ENCODE measurements around the gene SORCS1.

SORCS1 gene

DNA sequence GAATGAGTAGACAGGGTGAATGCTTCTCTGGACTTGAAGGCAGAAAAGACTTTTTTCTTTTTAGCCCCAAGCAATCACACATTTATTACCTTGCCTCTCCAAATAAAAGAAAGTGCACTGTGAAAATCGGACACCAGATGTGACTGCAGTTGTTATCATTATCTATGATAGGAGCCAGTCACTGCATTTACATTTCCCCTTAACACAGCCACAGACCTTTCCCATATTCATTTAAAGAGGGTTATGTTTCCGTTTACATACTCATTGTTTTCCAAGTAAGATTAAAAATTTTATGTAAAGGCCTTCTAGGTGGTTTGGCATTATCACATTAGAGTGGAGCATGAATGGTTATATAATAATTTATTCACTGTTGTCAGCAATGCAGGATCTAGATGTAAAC lies 586.8 kb downstream of the SORCS1 start:
- no peak for DNase-seq (ENCODE audit: low spot score)

DNA sequence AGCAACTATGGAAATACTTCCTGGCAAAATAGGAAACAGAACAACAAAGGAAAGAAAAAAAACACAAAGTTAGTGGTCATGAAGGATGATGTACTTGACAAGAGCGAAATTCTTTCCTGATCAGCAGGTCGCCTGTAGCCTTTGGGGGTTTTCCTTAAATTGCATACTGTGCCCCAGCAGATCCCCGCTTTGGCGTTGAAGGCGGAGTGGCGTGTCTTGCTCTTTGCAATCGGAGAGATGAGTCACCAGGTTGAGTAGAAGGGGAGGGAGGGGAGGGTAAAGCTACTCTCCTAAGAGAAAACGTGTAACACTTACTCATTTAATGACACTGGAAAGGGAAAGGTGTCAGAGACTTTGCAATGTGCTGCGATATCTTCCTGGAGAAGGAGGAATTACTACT lies 587.2 kb downstream of the SORCS1 start:
- peak; percentile 70 for DNase-seq (ENCODE audit: low spot score)

DNA sequence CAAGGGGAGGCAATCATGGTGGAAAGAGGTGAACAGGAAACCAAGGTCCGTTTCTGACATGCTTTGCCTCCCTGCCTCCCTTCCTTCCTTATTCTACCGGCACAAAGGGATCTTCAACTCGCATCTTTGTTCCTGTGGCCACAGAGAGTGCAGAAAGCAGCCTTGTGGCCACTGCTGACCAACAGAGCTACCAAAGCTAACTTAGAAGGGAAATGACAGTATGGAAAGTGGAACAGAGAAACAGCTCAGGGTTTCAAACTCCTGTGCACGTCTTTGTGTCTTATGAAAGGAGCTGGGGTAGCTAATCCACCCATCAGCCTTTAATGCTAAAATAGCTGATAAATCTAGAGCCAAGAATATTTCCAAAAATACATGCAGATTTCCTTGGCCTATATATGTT lies 588.0 kb downstream of the SORCS1 start:
- no peak for DNase-seq (ENCODE audit: low spot score)

DNA sequence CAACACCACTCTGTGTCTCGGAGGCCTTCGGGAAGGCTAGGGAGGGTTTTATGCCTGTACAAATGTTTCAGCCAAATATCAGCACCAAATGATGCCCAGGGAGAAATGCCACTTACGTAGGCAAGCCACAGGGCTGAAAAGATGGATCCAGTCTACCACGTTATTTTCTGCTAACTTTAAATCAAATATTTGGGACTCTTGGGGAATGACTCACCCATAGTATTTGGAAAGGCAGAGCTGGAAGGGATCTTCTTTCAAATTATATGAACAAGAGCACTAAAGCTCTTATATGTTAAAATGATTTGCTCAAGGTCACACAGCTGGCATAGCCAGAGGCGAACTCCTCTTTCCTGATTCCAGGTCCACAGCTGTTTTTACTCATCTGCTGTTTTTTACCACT lies 591.4 kb downstream of the SORCS1 start:
- DNase-seq (ENCODE audit: low spot score) = no peak

DNA sequence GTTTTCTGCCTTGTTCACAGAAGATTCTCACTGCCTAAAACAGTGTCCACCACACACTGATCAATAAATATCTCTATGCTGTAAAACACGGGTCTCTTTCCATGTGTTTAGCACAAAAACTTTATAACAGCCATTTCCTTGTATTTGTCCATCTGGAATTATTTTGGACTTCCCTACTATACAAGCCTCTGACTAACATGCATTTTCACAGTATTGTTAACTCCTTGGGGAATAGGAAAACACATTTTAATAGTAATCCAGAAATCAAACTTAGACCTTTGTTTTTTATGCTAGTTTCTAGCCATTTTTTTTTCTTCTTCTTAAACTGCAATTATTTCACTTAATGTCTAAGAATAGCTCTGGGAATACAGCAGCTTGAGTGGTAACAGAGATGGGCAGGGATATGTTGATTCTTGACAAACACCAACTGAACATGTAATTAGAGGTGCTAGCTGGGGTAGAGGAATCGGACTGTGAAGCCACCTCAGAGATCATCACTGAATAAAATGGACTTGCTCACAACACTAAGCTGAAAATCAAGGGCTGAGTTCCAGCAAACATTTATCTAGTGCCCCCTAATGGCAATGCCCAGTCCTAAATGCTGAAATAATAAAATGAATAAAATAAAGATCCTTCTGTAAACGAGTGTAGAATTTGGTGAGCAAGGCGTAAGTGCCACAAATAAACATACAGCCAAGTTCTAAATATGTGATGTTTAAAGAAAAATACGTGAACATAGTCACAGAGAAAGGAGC lies 593.1 kb downstream of the SORCS1 start:
- DNase-seq (ENCODE audit: low spot score) = peak; percentile 48

DNA sequence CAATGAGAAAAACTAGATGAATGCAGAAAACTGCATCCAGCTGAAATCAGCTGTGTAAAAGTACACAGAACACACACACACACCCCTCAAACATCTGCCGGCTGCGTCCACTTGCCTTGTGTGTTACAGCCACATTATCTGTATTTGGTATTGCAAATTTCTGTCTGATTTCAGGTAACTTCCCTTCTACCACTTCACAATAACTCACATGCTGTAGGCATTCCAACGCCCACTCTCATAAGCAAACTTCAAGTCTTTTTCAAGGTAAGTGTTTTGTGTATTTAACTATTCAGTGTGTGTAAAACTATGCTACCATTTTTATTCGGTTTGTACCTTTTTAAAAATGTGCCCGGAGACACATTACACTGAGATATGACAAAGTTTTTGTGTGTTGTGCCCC lies 594.2 kb downstream of the SORCS1 start:
- no peak for DNase-seq (ENCODE audit: low spot score)

DNA sequence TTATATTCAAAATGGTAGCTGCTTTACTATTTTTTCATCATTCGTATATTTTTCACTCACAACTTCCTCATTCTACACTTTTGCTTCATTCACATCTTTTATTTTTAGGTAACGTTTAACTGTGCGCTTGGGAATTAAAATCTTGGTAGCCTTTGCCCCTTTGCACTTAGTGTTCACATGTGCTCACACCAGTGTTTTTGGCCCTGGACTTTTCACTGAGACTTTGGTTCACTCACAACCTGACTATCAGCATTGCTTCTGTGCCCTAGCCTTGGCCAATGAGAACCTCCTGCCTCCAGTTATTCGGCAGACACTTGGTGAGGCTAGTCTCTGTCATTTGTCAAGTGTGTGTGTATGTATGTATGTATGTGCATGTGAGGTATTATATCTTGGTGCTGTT lies 596.9 kb downstream of the SORCS1 start:
- no peak for DNase-seq (ENCODE audit: low spot score)

DNA sequence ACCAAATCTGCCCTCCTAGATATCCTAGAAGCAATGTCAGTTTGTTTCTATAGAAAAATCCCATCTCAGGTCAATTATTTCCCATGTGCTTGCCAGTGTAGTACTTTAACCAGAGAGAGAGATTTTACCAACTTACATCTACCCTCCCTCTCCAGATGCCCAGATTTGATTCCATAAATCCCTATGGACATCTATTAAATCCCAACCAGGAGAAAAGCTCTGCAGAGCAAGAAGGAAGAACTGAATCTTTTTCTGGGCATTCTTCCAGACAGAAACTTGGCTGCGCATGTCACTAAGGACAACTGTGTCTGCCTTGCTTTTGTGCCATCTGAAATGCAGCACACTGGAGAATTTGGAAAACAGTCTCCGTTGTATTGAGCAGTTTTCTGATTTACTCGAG lies 597.6 kb downstream of the SORCS1 start:
- no peak for DNase-seq (ENCODE audit: low spot score)

DNA sequence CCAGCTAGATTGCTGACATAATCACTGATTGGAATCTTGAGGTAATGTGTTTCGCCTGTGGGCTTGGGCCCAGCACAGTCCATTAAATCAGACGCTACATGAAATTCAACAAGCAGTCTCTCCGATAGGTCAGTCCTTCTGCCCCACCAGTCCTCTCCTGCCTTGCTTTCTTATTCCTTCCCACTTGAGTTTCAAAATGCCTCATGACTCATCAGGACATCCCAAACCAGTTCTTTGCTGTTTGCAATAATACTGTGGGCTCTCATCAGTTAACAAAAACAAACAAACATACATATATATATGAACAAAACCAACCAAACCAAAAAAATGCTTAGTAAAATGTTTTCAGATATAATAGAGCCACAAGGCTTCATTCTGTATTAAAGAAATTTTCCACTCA lies 599.0 kb downstream of the SORCS1 start:
- DNase-seq (ENCODE audit: low spot score) = no peak

DNA sequence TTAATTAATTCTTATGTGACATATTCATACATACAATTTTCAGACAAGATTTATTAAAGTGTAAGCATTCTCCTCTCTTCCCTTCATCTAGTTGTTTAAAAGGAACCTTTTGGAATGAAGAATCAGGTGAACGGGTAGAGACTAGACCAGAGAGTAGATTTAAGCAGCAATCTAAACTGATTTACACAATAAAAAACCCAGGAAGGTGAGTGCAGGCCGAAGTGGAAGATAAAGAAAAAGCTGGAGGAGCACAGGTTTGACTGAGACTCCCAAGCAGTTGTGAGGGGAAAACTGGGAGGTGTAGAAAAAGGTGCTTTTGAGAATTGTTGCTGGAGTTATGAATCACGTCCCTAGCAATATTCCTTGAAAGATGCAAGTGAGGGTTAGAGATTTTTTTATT lies 601.1 kb downstream of the SORCS1 start:
- no peak for DNase-seq (ENCODE audit: low spot score)

DNA sequence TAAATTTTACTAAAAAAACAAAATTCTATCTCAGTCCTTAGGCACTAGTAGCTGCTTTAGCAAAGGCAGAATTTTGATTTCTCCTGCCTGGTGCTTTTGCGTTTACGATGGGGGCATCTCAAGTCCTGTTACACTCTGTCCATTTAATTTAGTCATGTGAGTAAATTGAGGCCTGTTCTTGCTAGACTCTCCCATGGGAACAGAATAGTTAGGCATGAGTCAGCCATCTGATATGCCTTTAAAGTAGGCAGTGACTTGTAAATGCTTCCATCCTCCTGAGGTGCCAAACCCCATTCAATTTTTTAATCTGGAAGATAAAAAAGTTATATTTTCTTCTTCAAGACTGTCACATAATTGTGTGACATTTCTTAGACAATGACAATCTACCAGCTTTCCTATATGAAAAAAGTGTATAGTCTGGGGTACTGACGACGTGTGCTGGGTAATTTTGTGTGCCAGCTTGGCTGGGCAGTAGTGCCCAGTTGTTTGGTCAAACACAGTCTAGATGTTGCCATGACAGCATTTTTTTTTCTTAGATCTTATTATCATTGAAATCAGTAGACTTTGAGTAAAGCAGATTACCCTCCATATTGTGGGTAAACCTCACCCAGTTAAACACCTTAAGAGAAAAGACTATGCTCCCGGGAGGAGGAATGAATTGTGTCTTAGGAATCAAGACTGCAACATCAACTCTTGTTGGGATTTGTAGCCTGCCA lies 603.4 kb downstream of the SORCS1 start:
- DNase-seq (ENCODE audit: low spot score) = no peak

DNA sequence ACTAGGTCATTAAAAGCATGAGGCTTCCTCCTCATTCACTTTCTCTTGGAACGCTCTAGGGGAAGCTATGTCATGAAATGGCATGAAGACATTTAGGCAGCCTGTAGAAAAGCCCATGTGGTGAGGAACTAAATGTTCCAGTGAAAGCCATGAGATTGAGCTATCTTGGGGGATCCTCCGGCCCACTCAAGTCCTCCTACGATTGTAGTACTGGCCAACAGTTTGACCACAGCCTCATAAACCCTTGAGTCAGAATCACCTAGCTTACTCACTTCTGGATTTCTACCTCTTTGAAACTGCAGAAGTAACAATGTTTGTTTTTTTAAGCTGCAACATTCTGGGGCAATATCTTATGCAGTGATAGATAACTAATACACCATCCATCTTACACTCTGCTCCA lies 605.1 kb downstream of the SORCS1 start:
- DNase-seq (ENCODE audit: low spot score) = no peak

DNA sequence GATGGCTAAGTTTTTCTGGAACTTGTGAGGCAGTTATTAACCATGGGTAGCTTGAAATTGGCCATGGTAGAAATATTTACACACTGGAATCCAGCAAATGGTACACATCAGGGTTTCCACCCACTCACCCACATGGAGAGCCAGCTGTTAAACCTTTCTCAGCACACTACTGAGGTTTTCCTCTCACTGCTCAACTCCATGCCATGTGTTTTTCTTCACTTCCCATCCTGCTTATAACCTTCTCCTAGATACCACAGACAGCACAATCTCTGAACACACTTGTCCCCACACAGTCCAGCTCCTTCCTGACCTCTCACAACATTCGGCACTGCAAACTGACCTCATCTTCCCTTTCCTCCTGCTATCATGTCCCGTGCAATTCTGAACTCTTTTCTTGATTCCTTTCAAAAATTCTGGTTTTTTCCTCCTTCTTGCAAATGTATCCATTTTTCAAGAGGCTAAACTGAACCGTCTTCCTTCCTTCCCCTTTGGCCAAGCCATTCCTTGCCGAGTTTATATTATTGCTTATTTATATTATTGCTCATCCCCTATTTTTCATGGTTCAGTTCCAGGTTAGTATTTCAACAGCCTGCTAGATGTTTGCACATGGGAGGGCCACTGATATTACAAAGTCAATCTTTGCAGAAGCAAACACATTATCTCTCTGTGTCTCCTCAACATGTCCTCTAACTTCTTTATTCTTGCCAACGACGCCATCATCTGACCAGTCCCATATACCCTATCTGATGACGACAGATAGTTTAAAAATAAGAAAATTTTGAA lies 606.4 kb downstream of the SORCS1 start:
- no peak for DNase-seq (ENCODE audit: low spot score)

DNA sequence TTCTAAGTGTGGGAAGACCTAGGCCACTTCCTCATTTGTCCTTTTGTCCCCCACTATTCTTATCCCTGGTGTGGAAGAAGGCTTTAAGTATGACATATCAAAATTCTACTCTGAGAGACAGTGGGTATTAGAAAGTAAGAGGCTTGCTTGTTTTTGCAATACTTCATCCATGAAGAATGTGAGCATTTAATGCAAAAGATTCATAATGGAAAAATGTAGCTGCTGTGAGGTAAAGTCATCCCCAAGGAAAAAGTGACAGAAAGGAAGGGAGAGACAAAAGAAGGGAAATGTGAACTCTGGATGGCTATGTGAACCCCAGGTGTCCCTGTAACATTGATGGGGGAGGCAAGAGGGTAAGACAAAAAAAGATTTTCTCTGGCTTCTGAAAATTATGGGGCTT lies 607.5 kb downstream of the SORCS1 start:
- DNase-seq (ENCODE audit: low spot score) = no peak

DNA sequence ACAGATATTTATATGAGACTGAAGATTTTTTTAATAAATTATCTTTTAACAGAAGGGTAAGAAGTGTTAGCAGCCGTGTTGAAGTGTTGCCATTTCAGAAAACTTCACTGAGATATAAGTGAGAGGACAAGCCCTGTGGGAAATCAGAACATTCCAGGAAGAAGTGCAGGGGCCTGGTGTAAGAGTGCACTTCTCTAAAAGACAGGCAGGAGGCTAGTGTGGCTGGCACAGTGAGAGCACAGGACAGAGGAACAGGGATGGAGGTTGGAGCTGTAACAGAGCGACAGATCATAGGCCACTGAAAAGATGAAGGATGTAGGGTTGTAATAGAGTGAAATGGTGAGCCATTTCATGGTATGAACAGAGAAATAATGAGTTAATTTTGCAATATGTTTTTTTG lies 608.9 kb downstream of the SORCS1 start:
- DNase-seq (ENCODE audit: low spot score) = no peak

DNA sequence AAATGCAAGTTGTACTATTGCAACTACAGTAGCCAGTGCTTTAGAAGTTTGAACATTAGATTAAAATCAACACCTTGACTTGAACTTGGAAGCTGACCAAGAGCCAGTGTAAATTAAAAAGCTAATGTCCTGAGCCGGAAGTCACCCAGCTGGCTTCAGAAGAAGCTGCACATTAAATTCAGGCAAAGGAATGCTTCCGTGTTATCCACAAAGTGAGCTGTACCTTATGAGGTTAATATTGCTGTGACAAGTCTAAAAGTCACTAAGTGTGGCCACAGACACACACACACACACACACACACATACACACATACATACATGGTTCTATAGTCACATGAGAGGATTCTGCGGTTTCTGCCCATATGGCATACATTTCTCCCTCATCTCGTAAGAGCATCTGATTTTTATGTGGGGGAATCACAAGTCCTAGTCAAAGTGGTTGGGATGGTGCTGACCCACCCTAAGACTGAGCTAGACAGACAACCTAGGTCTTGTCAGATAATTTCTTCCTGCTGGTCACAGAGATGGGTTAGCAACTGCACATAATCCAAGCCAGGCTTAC lies 612.9 kb downstream of the SORCS1 start:
- no peak for DNase-seq (ENCODE audit: low spot score)

DNA sequence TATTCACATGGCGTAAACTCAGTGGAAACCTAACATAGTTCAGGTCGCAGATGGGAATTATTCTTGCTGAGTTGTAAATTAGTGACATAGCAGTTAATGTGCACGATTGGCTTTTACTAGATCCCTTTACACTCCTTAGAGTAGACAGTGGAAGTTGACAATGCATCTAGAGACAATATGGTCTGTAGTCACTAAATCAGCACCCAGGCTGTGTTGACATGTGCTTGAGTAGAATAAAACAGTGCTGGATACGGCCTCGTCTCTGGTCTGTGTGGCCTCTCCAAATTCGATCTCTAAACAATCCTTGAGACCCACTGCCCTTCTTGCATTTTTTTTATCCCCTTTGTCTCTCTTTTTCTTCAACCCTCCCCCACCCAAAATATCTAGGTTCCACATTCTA lies 615.7 kb downstream of the SORCS1 start:
- DNase-seq (ENCODE audit: low spot score) = no peak

DNA sequence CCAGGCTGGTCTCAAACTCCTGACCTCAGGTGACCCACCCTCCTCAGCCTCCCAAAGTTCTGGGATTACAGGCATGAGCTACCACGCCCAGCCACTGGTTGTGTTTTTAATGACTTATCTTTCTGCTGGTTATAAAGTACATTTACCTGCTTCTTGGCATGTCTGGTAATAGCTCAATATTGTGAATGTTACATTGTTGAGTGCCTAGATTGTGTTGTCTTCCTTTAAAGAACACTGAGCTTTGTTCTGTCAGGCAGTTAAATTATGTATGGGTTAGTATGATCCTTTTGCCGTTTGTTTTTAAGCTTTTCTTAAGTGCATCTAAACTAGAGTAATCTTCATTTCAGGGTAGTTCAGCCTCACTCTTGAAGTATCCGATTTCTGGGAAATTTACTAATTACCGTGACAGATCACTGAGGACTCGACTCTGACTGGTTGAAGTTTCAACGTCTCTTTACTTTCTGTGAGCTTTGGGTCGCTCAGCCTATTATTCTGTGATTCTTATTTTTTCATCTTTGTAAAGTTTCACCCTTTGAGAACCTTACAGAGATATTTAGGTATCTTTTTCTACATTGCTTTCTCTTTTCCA lies 617.4 kb downstream of the SORCS1 start:
- DNase-seq (ENCODE audit: low spot score) = no peak

DNA sequence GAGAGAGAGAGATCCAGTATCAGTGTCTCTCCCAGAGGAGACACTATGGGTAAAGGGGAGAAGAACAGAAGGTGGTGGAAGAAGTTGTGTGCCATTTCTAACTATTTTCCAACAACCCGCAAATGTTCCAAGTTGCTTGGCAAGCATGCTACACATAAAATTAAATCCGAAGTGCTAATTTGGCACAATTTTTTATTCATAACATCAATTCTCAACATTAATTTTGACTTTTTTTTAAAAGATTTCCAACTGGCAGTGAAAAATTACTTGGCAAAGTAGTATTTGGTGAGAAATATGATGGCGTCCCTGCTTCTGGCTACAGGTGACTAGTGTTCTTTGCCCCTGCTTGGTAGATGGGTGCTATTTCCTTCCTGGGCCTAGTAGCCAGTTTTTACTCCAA lies 622.0 kb downstream of the SORCS1 start:
- DNase-seq (ENCODE audit: low spot score) = no peak

DNA sequence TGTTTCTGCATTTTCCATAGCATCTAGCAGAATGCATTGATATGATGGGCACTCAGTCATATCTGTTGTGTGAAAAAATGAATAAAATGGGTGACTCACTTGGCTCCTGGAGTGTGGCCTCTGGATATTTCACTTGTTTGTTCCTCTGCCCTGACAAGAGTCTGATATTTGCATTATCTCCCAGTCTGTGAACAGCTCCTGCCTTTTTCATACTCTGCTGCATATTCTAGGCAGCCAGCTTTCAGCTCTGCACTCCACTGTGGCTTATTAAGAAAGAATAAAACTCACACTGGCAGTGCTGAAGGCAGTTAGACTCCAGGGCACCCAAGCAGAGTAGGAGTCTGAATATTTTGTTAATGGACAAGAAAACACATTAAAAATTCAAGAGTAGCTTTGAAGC lies 623.9 kb downstream of the SORCS1 start:
- peak; percentile 5 for DNase-seq (ENCODE audit: low spot score)

DNA sequence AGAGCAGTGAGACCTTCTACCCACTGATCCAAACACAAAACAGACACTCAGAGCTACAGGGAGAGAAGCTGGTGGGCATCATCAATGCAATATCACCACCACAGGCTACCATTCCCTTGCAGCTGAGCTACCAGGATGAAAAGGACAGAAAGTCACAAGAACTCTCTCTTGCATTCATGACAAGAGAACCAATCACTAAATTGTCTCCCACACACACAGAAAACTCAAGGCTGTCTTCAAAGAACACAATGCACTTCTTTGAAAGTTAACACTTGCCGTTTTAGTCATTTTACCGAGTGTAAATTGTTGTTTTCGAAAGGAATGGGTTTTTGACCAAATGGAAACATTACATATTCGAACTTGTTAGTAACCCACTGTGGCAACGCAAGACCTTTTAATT lies 626.6 kb downstream of the SORCS1 start:
- DNase-seq (ENCODE audit: low spot score) = no peak

DNA sequence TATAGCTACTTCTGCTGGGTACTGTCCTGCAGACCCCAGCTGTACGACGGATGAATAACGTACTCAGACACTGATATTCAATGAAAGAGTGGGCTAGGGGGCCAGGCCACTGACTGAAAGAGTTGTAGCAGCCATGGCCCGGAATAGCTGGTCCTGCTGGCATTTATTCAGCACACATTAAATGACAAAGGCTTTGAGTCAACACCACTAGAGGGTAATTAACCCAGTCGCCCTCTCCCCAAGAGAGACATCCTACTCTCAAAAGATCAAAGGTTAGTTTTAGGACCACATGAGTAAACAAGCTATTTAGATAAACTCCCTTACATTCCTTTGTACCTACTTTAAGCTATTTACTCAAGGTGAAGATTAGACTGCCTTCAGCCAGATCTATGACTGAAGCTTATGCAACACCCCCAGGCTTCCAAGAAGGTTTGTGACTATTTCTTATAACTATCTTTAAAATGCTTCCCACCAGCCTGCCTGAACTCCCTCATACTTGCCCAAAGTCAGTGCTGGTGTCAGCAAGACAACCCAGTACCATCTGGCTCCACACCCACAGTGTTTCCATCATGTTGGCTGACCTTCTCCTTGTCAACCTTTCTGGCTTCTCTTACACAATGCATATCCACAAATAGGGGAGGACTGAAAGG lies 629.1 kb downstream of the SORCS1 start:
- no peak for DNase-seq (ENCODE audit: low spot score)

All from RKO (cell line).